ENCODE data around the gene ANXA2R. TPM values are rescaled to one million over a fixed set of nuclear protein-coding genes. Genes with fewer than 3 reads are reported as not detected.

The ANXA2R gene
- total RNA-seq, 4 donors from 2014 or later, result 1.5 to 4.2 (median 2.0) TPM

GRCh38 chr5:43049236-43049635 is 9.1 kb upstream of the ANXA2R start:
- no peak overlapping the region for H3K4me3 ChIP-seq
- no peak overlapping the region for H3K27ac ChIP-seq (replicated peaks in 1 of 4)
- H3K36me3 ChIP-seq, result peaks cover 0 to 16% (median 0%) of the 10 kb centered on the region in 4 donors
- peaks cover 0 to 5% (median under 1%) of the 10 kb centered on the region in 4 donors for H3K4me1 ChIP-seq
- intact Hi-C loops (cut with DNase I), result loop anchor here (10.0 kb wide), 1 partner anchor 144 kb away; no protein-coding TSS in a partner anchor
- WGBS, result 82% methylated on average over 5 of the region's 5 CpGs
- H3K9me3 ChIP-seq, result no peaks in the 10 kb centered on the region
- DNase-seq (ENCODE audit: extremely low spot score), result peak; percentile 8
- peaks cover 0 to 2% (median 0%) of the 10 kb centered on the region in 4 donors for H3K27me3 ChIP-seq
- TF ChIP-seq POLR2A (IDR thresholded peaks at IDR 0.05; ENCODE audit: low read depth) (no peak), EP300 (IDR thresholded peaks at IDR 0.05) (no peak), POLR2AphosphoS5 (IDR thresholded peaks at IDR 0.05) (no peak), CTCF (IDR thresholded peaks at IDR 0.05) (no peak)

GRCh38 chr5:43046474-43046873 is 6.4 kb upstream of the ANXA2R start:
- Histone ChIP-seq H3K4me3 (no peak overlapping the region), H3K27me3 (peaks cover 0 to 22% (median 4%) of the 10 kb centered on the region in 4 donors), H3K36me3 (peaks cover 0 to 12% (median 0%) of the 10 kb centered on the region in 4 donors), H3K9me3 (no peaks in the 10 kb centered on the region), H3K27ac (replicated peaks in 1 of 4) (no peak overlapping the region), H3K4me1 (peaks cover 14 to 25% (median 22%) of the 10 kb centered on the region in 4 donors)
- intact Hi-C loops (cut with DNase I), result loop anchor here (10.0 kb wide), 1 partner anchor 142 kb away; no protein-coding TSS in a partner anchor
- 97% methylated on average over 1 of the region's 1 CpG for WGBS
- no peak for TF ChIP-seq POLR2A (IDR thresholded peaks at IDR 0.05; ENCODE audit: low read depth)
- TF ChIP-seq EP300 (IDR thresholded peaks at IDR 0.05), result no peak
- TF ChIP-seq CTCF (IDR thresholded peaks at IDR 0.05), result no peak
- TF ChIP-seq POLR2AphosphoS5 (IDR thresholded peaks at IDR 0.05), result no peak
- no peak for DNase-seq (ENCODE audit: extremely low spot score)

- no peak for DNase-seq (ENCODE audit: extremely low spot score)
- Histone ChIP-seq H3K9me3 (no peaks in the 10 kb centered on the region), H3K4me3 (no peak overlapping the region), H3K36me3 (no peaks in the 10 kb centered on the region), H3K27me3 (peaks cover 0 to 34% (median 10%) of the 10 kb centered on the region in 4 donors), H3K27ac (replicated peaks in 1 of 4) (no peak overlapping the region), H3K4me1 (peaks cover 15 to 35% (median 30%) of the 10 kb centered on the region in 4 donors)
- WGBS, result 62% methylated on average over 4 of the region's 4 CpGs
- intact Hi-C loops (cut with DNase I), result loop anchor here (10.0 kb wide), 1 partner anchor 140 kb away; no protein-coding TSS in a partner anchor
- TF ChIP-seq EP300 (IDR thresholded peaks at IDR 0.05), result no peak
- TF ChIP-seq CTCF (IDR thresholded peaks at IDR 0.05), result no peak
These were observed 5.1 kb upstream of the ANXA2R start for GRCh38 chr5:43045236-43045635.

GRCh38 chr5:43044181-43044914 is 4.2 kb upstream of the ANXA2R start:
- intact Hi-C loops (cut with DNase I), result loop anchor here (10.0 kb wide), 1 partner anchor 140 kb away; no protein-coding TSS in a partner anchor
- peak in 1 of 2 donors; percentile 29 for TF ChIP-seq POLR2AphosphoS5 (IDR thresholded peaks at IDR 0.05)
- no peak for TF ChIP-seq CTCF (IDR thresholded peaks at IDR 0.05)
- no peak for TF ChIP-seq POLR2A (IDR thresholded peaks at IDR 0.05; ENCODE audit: low read depth)
- peak overlapping the region in 2 of 4 donors; percentile 44 to 49 for H3K27ac ChIP-seq (replicated peaks in 1 of 4)
- DNase-seq (ENCODE audit: extremely low spot score), result no peak
- H3K36me3 ChIP-seq, result no peaks in the 10 kb centered on the region
- H3K27me3 ChIP-seq, result peaks cover 0 to 43% (median 19%) of the 10 kb centered on the region in 4 donors
- H3K4me1 ChIP-seq, result peaks cover 15 to 39% (median 35%) of the 10 kb centered on the region in 4 donors
- 50% methylated on average over 26 of the region's 26 CpGs for WGBS
- H3K9me3 ChIP-seq, result no peaks in the 10 kb centered on the region
- H3K4me3 ChIP-seq, result peak overlapping the region in 2 of 4 donors; percentile 3 to 39
